ENCODE data around the gene TRANK1.
A peak's percentile ranks its signal among the peaks of the same experiment; 100 is the strongest.

TRANK1 gene

GRCh38 chr3:36814776-36815175 is 130.1 kb downstream of the TRANK1 start:
- no peak for DNase-seq (ENCODE audit: extremely low read depth, low read depth)
- H3K4me3 ChIP-seq (replicated peaks; ENCODE audit: low read depth, low read length), result no peak overlapping the region
- TF ChIP-seq CTCF (IDR thresholded peaks at IDR 0.05; ENCODE audit: low read depth, low read length, missing control alignments), result peak; percentile 20

DNA sequence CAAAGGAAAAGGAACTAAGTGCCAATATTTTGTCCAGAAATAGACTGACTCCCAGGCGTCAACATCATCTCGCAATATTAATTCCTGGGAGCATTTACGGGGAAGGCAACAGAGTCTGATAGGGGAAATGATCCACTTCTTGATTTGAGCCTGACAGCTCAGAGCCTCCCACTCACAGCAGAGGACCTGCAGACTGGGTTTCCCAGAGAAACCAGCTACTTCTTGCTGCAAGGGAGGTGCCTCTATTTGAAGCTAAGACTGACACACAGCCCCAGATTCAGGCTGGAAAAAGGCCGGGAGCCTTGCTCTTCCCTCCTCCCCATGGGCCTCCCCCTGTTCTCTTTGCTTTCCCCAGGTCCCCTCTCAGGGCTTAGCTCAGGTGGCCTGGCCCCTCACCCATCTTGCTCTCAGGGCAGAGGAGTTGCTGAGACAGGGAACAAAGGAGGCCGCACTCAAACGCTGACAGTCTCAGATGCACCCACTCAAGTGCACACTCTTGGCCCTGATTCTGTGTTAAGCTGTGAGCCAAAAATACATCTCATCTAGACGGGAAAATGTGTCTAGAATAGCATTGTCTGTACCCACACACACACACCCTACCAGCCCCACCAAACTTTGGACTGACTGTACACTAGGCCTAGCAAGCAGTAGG is 130.7 kb downstream of the TRANK1 start:
- no peak overlapping the region for H3K4me3 ChIP-seq (replicated peaks; ENCODE audit: low read depth, low read length)
- no peak for TF ChIP-seq CTCF (IDR thresholded peaks at IDR 0.05; ENCODE audit: low read depth, low read length, missing control alignments)
- DNase-seq (ENCODE audit: extremely low read depth, low read depth), result no peak

DNA sequence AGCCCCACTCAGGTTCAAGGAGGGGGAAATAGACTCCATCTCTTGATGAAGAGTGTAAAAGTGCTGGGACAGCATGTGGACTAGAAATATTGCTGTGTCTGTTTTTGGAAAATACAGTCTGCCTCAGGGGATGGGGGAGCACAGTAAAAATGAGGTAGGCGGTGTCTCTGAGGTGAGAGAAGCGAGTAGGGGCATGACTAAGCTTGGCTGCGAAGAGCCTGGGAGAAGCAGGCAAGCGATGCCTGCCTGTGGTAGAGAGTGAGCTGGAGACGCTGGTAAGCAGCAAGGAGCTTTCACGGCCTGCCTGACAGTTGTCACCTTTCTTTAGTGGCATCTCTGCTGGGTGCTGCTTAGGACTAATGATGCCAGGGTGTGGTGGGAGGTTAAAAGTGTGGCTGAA is 131.5 kb downstream of the TRANK1 start:
- TF ChIP-seq CTCF (IDR thresholded peaks at IDR 0.05; ENCODE audit: low read depth, low read length, missing control alignments), result no peak

DNA sequence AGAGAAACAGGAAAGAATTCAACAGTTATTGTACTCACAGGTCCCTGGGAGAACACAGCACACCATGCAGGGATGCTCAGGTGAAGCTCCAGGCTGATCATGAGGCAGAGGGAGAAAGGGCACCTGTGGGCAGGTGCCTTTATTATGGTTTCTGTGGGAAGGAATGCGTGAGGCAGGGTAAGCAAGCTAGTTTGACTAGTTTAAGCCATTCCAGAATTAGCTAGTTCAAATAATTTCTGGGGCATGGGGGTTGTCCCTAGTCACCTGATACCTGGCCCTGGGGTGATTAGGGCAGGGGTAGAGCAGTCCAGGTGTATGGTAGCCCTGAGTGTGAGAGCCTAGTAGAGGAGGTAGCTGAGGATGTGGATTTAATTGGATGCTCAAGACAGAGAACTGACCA is 132.6 kb downstream of the TRANK1 start:
- DNase-seq (ENCODE audit: extremely low read depth, low read depth), result no peak
- no peak for TF ChIP-seq CTCF (IDR thresholded peaks at IDR 0.05; ENCODE audit: low read depth, low read length, missing control alignments)

More for the DNA sequence above, 131.5 kb downstream of the TRANK1 start:
- H3K4me3 ChIP-seq (replicated peaks; ENCODE audit: low read depth, low read length), result no peak overlapping the region
- no peak for DNase-seq (ENCODE audit: extremely low read depth, low read depth)

DNA sequence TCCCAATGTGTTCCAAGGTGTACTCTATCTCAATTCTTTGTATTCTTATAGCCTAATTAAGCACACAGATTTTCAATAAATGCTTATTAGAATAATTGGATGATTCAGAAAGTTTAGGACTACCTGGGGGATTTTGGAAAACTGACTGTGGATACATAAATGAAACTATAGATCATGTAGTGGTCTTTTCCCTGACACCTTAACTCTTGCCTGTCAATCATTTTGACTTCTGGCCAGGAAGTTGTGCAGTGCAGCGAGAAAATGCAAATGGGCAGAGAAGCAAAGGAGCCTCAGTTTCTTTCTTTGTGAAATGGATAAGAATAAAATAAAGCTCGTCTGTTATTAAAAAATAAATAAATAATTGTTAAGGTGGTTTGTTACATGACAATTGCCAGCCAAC is 133.1 kb downstream of the TRANK1 start:
- TF ChIP-seq CTCF (IDR thresholded peaks at IDR 0.05; ENCODE audit: low read depth, low read length, missing control alignments), result no peak
- no peak for DNase-seq (ENCODE audit: extremely low read depth, low read depth)
- H3K4me3 ChIP-seq (replicated peaks; ENCODE audit: low read depth, low read length), result no peak overlapping the region

More for the DNA sequence above, 132.6 kb downstream of the TRANK1 start:
- no peak overlapping the region for H3K4me3 ChIP-seq (replicated peaks; ENCODE audit: low read depth, low read length)

DNA sequence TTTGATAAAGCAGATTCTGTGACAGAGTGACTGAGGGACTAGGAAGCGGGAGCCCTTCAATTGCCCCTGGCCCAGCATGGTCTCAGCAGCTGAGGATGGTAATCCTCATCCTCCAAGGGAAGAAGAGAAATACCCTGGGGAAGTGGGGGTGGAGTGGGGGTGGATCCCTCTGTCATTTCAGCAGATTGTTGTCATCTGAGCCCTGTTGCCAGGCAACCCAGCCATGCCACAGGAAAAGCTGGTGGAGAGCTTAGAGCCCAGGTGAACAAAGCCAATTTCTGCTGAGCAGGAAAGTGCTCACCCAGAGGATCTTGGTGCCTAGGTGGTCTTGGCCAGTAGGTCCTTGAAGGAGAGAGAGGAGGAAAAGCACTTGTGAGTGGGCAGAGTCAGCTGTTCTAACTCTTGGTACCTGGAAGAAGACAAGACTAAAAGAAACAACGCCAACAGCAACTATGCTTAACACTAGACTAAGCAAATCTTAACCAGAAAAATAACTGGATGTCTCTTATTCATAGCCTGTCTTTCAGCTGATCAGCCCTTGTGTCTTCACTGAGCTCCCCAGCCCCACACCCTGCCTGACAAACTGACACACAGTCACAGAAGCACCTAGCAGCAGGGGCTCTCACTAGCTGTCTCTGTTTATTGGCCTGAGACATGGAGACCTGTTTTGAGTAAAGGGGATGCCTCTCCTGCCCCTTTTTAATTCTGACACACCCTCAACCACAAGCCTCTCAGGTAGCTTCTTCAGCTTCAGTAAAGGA is 140.4 kb downstream of the TRANK1 start:
- TF ChIP-seq CTCF (IDR thresholded peaks at IDR 0.05; ENCODE audit: low read depth, low read length, missing control alignments), result no peak
- no peak for DNase-seq (ENCODE audit: extremely low read depth, low read depth)

More for the DNA sequence above, 140.4 kb downstream of the TRANK1 start:
- H3K4me3 ChIP-seq (replicated peaks; ENCODE audit: low read depth, low read length), result no peak overlapping the region

All from HFF-Myc (cell line).